ENCODE measurements around the gene CNTNAP2.
"Not testable (repeated sequence)": the region's sequence is repeated elsewhere in the genome, so short reads cannot be mapped to it uniquely, and the experiment has no call there.

Gene CNTNAP2

DNA sequence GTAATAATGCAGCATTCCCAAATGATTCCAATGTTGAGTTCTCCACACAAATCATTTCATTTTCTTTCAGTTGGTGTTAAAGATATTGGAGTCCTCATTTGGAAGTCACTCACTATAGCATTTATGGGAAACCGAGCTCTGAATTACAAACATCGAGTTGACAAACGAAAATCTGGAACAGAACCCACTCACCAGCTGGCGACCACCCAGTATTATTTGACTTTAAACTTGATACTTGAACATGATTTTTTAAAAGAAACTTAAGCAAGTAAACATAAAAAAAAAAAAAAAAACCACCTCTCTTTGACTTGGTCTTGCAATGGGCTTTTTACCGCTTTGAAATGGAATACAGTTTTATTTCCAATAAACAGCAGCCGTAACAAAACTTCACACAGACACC lies 1897.4 kb downstream of the CNTNAP2 start:
- no peak for DNase-seq (ENCODE audit: low read depth, low spot score)

DNA sequence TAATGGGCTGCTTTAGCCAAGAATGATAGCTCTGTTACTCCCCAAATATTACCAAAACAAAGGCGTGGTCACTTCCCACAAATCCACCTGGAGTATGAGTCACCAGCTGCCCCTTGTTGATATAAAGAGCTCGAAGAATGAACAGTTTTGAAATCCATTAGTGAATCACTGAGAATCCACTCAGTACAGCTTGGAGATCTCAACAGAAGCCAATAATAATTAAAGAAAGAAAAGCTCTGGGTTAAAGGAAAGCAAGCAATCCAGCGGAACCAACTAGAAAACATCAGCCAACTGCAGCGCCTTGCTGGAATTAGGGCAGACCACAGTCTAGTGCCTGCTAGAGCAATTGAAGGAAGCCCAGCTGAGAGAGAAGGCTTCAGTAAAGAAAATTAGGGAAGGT lies 1897.9 kb downstream of the CNTNAP2 start:
- no peak for DNase-seq (ENCODE audit: low read depth, low spot score)

DNA sequence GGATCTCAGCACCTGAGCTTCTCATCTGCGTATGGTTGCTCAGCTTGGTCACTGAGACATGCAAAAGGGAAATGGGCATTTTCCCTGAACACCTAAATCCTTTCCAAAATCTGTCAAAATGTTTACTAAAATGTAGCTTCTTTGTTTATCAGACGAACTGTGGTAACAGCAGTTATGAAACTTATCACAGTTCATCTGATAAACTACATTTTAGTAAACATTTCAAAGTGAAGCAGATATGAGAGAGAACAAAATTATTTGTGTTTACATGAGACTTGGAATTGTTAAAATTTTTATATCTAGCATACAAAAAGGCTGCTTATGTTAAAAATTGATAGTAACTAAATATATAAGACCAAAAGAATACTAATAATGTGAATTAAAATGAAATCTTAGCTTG lies 1900.5 kb downstream of the CNTNAP2 start:
- DNase-seq (ENCODE audit: low read depth, low spot score) = no peak

DNA sequence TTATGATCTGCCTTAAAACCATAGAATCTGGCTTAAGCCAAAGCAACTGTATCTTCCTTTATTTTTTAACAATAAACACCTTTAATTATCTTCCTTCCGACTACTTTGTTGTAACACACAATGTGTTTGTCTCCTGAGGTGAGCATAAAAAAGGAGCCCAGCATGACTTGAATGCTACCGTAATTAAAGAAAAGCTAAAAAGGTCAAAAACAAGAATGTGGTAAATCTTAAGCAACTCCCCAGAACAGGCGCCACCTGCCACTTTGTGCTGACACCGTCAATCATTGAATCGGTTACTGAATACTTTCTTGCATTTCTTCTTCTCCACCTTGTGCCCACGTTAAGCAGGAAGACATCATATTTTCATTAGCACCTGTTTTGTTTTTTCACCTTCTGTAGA lies 1904.1 kb downstream of the CNTNAP2 start:
- no peak for DNase-seq (ENCODE audit: low read depth, low spot score)

DNA sequence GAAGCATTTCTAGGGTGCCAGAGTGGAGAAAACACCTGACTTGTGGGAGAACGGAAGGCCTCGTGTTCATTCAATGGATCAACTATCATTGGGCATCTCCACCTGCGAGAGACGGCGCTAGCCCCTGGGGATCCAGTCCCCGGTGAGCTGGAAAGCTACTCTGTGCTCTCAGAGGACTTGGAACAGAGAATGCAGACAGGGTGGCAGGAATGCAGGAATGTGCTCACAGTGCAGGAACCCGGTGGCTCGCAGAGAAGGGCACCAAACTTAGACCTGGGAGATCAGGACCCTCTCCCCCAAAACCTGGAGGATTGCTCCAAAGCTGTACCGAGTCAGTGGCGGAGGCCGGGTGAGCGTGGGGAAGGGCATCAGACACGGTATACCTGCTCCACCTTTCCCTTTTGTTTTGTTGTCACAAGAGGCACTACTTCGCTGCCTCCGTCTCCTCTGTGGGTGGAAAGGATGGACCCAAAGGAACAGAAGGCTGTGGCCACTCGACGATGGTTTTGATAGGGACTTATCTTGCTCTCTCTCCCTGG lies 1905.0 kb downstream of the CNTNAP2 start:
- no peak for DNase-seq (ENCODE audit: low read depth, low spot score)

DNA sequence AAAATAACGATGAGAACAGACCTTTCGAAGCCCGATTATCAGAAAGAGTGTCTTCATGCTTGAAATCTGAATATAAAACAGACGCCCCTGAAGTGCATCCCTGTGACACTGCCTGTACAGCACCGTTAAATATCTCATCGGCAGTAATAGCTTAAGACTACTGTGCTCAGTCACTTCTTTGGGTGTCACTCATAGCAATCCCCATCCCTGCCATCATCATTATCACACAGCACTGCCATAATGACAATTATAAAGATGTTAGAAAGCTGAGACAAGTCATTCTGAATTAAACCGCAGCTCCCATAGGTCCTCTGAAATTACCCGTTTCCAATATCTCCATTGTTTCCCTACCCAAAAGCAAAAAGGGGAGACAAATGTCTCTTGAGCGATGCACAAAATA lies 1906.2 kb downstream of the CNTNAP2 start:
- DNase-seq (ENCODE audit: low read depth, low spot score) = no peak

DNA sequence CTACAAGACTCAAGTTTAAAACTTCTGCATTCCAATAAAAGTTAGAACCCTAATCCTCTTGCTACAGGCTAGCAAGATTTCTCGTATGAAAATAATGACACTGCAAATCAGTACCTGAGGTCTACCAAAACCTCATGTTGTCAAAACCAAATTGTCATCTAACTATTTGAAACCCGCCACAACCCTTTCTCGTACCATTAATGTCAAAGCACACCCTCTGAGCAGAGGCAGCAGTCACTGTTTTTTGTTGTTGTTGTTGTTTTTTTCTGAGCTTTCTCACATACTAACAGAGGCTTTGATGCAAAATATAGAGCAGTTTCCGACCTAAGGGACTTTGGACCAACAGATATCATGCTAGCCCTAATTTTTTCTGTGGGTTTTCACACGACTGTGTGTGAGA lies 1910.1 kb downstream of the CNTNAP2 start:
- DNase-seq (ENCODE audit: low read depth, low spot score) = no peak

DNA sequence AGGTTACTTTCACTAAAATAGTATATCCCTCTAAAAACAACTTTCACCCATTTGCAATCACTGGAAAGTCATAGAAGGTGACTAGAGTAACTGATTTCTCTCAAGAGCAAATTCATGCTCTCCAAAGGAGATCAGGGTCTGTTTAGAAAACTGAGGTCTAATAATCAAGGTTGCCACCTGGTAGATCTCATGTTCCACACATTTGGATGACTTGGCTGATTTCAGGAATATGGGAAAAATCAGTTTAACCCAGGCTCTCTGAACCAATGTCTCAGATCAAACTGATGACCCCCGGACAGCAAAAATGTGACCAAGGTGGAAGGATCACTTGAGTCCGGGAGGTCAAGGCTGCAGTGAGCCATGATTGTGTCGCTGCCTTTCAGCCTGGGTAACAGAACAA lies 1911.6 kb downstream of the CNTNAP2 start:
- DNase-seq (ENCODE audit: low read depth, low spot score) = no peak

DNA sequence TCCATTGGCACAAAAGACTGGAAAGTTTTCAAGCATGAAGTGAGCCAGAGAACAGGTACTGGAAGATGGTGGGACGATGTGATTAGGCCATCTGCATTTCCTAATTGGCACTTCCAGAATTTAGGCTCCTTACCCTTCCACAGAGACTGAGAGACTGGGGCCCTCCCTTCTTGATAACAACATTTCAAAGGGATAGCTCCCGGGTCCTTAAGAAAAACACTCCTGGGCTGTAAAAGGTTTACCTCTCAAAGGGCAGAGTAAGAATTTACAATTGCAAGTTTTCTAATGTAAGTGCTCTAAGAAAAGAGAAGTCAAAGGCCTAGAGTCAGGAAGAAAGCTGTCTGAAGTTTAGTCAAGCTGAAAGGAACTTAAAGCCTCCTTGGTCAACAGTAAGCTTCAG lies 1914.4 kb downstream of the CNTNAP2 start:
- no peak for DNase-seq (ENCODE audit: low read depth, low spot score)

DNA sequence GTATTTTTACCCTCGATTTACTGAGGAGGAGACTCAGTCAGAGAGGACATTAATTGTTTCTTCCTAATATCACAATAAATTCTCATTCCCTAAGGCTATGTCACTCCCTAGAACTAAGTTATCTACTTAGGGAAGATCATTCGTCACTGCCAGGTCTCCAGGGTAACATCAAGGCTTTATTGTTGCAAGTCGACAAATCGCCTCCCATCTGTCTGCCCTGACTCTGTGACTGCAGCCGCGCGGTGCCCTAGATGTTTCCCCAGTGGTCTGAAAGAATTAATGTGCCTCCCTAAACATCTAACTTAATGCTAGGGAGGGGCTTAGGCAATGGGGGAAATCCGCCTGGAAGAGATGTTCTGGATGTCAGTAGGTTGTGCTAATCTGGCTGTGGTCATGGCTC lies 1915.2 kb downstream of the CNTNAP2 start:
- no peak for DNase-seq (ENCODE audit: low read depth, low spot score)

DNA sequence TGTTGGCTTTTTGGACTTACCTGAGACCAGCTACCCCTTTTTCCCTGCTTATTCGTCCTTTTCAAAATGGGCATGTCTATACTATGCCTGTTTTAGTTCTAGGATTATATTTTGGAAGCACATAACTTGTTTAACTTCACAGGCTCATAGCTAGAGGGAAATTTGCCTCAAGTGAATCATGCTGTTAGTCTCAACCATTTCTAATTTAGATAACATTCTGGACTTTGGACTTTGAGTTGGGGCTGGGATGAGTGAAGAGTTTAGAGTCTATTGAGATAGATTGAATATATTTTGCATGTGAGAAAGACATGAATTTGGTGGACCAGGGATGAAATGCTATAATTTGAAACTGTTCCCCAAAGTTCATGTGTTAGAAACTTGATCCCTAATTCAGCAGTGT lies 1919.3 kb downstream of the CNTNAP2 start:
- no peak for DNase-seq (ENCODE audit: low read depth, low spot score)

DNA sequence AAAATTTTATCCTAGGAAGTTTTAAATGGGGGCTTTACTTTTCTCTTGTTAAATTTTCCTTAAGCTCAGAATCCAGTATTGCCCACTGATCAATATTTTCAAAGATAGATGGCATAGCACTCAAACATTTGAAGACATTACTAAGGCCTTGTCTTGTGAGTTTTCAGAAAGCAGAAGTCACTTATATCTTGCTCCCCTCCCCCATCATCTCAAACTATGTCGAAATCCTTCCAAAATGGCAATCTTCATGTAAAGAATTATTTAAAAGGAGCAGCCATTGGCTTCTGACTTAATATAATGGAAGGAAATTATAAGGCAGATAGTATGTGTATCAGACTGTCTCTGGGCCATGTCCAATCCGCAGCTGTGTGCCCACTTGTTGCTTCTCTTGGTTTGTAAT lies 1920.4 kb downstream of the CNTNAP2 start:
- DNase-seq (ENCODE audit: low read depth, low spot score) = no peak

DNA sequence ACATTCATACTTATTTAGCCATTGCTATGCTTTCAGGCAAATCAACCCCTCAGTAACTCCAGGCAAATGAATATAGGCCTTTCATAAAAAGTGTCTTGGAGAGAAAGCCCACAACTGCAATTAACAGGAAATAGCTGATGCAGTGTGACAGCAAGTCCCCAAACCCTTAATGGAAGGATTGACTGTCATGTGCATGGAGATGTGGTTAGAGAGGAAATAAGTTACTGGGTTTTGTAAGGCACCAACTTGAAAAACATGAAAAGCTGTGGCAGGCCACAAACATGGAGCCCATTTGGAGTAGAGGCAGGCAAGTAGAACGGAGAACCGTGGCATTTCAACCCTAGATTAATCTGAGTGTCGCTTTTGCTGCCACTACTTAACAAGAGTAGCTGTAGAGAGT lies 1924.6 kb downstream of the CNTNAP2 start:
- DNase-seq (ENCODE audit: low read depth, low spot score) = no peak

DNA sequence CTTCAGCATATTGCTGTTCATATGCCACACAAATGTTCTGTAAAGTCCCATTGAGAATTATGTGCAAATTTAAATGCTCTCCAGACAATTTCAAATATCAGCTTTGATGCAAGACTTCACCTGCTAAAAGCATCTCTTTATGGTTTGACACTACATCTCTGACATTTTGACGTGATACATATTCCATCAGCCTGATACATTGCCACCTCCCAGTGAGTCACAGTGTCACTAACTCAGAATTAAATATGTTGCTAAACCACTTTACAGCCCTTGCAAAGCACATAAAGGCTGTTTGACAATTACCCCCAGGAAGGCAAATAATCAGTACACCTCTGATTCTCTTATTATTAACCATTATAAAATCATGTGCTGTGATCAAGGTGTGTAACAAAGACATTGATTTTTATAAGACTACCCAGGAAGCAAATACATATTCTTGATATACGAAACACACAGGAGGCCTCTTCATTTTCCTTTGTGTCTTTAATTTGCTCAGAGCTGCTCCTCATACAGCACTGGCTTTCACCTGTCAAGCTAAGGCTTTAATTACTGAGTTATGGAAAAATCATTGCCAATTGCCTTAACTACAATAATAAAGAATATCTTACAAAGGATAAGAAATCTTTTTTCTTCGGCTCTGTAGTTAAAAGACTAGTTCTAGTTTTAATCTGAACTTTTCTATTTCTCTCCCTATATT lies 1926.5 kb downstream of the CNTNAP2 start:
- DNase-seq (ENCODE audit: low read depth, low spot score) = no peak

DNA sequence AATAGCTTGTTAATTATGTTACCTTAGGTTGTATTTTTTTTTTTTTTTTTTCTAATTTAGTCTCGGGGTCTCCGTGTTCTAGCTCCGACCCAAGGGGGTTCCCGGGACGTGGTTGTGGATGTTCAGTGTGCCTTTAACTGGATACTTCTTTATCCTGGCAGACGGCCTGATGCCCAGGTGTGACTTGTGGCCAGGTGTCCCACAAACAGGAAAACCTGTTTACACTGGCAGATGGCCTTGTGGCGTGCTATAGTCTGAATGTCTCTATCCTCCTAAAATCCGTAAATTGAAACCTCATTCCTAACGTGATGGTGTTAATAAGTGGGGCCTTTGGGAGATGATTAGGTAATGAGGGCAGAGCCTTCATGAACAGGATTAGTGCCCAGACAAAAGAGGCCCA lies 1927.6 kb downstream of the CNTNAP2 start:
- no peak for DNase-seq (ENCODE audit: low read depth, low spot score)

DNA sequence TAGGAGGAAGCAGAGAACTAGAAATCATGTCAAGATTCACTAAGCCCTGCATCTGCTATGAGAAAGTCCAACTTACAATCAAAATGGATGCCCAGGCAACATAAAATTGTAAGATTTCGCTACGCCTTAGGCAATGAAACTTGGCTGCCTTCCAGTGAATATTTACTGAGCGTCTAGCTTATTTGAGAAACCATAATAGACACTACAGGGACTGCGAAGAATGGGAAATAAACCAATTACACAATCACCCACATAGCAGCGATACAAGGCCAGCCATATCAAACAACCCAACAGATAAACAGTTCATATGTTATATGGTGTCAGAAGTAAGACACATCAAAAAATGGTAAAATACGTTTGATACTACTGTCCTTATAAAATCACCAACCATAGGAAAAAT lies 1928.9 kb downstream of the CNTNAP2 start:
- DNase-seq (ENCODE audit: low read depth, low spot score) = no peak

DNA sequence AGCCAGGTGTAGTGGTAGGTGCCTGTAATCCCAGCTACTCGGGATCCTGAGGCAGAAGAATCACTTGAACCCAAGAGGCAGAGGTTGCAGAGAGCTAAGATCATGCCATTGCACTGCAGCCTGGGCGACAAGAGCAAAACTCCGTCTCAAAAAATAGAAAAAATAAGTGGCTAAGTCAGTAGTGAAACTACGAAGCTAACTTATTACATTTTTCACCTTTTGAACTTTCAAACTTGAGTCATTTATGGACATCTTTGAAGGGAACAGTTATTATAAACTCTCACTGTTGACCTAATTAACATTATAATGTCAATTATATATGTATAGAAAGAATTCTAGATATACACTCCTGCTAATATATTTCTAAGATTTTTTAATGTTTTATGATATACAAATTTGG lies 1932.5 kb downstream of the CNTNAP2 start:
- DNase-seq (ENCODE audit: low read depth, low spot score) = no peak

DNA sequence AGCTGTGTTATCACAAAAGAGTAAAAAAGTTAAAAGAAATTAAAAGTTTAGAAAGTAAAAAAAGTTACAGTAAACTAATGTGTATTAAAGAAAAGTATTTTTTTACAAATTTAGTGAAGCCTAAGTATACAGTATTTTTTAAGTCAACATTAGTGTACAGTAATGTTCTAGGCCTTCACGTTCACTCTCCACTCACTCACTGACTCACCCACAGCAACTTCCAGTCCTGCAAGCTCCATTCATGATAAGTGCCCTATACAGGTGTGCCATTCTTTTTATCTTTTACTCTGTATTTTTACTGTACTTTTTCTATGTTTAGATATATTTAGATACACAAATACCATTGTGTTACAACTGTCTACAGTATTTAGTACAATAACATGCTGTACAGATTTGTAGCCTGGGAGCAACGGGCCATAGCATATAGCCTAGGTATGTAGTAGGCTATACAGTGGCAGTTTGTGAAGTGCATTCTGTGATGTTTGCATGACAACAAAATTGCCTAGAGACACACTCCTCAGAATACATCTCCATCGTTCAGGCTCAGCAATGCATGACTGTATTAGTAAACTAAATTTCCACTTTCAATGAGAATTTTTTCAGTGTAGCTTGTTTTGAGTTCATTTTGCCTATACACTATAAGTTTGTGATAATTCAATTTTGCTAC lies 1934.0 kb downstream of the CNTNAP2 start:
- DNase-seq (ENCODE audit: low read depth, low spot score) = no peak

DNA sequence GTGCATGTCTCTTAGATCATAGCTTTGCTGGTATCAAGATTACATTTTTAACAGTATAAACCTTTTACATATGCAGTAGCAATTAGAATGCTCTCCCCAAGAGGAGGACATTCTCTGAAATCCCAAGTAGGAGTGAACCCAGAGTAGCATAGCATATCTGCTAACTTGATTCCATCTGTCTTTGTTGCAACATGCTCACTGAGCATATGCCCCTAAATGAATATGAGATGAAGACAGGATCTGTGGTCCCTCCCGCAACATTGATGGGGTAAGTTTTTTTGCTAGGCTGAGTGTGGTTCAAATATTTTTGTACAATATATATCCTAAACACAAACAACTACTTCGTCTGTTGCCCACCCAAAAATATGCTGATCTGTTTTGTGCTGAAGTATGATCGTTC lies 1939.8 kb downstream of the CNTNAP2 start:
- no peak for DNase-seq (ENCODE audit: low read depth, low spot score)

DNA sequence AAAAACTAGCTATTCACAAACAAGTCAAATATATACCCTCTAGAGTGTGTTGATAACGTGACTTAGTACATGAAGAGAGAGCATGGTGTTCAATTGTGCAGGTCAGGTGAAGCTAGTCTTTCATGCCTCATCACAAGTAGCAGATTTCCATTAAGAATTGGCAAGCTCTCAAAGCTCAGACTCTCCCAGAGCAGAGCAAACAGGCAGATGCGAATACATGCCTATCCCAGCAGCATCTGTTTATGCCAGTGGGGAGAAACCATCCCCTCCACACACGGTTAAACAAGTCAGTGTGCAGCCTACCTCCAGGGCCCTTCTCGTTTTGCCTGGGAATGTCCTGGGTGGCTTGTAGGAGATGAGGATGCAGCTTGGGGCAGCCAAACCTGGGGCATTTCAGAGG lies 1941.5 kb downstream of the CNTNAP2 start:
- no peak for DNase-seq (ENCODE audit: low read depth, low spot score)

DNA sequence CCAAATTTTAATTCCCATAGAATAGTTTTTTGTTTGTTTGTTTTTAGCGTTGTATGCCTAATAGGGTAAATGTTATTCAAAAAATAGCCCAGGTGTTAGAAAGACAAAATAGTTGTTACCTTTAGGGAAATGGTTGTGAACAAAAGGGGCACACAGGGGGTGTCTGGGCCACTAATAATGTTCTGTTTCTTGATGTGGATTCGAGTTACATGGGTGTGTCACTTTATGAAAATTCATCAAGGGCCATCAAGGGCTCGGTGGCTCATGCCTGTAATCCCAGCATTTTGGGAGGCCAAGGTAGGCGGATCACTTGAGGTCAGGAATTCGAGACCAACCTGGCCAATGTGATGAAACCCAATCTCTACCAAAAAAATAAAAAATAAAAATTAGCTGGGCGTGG lies 1942.2 kb downstream of the CNTNAP2 start:
- DNase-seq (ENCODE audit: low read depth, low spot score) = no peak

DNA sequence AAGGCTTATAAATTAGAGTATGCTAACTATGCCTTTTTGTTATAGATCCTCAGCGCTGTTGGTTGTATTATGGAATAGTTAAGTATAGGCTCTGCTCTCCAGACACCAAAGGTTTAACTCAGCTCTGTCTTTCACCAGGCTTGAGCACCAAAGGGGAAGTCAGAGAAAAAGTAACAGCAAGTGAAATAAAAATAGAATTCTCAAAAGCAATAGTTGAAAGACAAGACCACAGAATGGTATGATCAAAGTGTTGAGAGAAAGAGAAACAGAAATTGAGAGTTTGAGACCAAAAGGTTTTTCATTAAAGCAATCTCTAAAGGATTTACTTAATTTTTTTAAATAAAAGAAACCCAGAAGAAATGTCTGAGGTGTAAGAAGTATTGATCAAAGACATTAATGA lies 1944.1 kb downstream of the CNTNAP2 start:
- DNase-seq (ENCODE audit: low read depth, low spot score) = no peak

DNA sequence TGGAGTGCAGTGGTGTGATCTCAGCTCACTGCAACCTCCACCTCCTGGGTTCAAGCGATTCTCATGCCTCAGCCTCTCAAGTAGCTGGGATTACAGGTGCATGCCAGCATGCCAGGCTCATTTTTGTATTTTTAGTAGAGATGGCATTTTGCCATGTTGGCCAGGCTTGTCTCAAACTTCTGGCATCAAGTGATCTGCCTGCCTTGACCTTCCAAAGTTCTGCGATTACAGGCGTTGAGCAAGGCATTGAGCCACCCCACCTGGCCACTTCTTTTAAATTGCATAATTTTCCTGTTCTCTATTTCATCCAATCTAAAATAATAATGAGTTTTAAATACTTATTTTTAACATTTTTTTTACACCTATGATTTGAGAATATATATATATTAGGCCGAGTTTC lies 1961.5 kb downstream of the CNTNAP2 start:
- DNase-seq (ENCODE audit: low read depth, low spot score) = not testable (repeated sequence)

Data from activated CD4-positive, CD25-positive, alpha-beta regulatory T cell treated with anti-CD3 and anti-CD28 coated beads, Interleukin-2, amount 50 U/mL, for 16 hours (primary cell).